GM21515 (cell line): ENCODE measurements around the gene SULT2A1.
"Not testable (repeated sequence)": the region's sequence is repeated elsewhere in the genome, so short reads cannot be mapped to it uniquely, and the experiment has no call there.

ENCODE experiments used
- ATAC-seq: cut with Tn5 transposase; IDR thresholded peaks from one replicate; pipeline ENCODE4 v1.9.1; 2021; ENCODE audit not compliant: unreplicated experiment

The SULT2A1 gene

DNA sequence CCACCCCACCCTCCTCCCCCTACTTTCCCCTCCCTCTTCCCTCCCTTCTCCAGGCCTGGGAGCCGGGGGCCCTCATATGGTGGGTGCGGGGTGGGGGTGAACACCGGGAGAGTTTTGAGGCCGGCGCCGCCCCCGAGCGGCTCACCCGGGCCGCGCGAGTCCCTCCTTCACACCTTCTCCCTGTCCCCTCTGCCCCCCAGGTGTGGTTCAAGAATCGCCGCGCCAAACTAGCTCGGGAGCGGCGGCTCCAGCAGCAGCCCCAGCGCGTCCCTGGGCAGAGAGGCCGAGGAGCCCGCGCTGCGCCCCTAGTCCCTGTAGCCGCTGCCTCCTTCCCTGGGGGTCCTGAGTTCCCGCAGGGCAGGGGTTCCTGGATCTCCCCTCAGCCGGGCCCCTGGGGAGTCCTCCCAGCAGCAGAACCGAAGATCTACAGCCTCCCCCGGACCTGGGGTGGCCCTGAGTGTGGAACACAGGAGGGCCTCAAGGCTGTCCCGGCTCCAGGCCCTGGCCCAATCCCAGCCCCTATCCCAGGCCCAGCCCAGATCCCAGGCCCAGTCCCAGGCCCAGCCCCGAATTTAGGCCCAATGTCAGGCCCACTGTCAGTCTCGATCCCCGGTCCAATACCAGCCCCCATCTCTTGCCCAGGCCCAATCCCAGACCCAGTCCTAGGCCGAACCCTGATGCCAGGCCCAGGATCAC lies 25.4 kb downstream of the SULT2A1 start:
- no peak for ATAC-seq

DNA sequence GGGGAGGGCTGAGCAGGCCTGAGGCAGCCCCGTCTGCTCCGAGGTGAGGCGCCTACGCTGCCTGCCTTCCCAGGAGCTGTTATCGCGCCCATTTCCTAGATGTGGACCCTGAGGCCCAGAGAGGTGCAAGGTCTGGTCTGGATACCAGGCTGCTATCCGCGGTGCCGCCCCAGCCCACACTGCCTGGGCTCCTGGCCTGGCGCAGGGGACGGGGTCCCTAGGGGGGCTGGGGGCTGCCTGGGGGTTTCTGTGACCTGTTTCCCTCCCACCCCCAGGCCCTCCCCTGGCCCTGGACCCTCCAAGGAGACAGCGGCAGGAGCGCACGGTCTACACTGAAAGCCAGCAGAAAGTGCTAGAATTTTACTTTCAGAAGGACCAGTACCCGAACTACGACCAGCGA lies 26.3 kb downstream of the SULT2A1 start:
- not testable (repeated sequence) for ATAC-seq

DNA sequence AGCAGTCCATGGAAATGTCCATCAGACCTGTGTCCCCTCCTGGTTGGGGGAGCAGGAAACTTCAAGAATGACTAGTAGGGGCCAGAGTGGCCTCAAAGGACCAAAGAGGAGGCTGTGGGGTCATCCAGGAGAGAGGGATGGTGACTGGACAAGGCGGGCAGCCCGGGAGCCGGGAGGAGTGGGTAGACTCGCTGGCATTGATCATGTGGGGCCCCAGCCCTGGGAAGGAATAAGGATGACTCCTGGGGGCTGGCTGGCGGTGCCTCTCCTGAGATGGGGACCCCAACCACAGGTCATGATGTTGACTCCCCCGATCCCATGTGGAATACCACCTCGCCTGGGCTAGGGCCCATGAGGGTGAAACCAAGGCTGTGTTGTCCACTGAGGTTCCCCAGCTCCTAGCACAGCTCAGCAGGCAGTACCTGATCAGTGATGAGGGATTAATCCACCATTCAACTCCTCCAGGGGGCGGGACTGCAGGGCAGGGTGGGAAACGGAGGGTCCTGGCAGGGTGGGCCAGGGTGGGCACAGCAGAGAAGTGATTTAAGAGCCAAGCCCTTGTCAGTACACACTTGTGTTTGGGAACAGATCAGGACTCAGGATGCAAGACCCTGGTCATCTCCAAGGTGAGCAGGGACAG lies 27.3 kb downstream of the SULT2A1 start, which contains the start of gene TPRX2:
Gene TPRX2 (plus strand): TSS at position 590 of the 640 bp plus-strand sequence. CDS start 12 bp downstream, at position 602.
- not testable (repeated sequence) for ATAC-seq

DNA sequence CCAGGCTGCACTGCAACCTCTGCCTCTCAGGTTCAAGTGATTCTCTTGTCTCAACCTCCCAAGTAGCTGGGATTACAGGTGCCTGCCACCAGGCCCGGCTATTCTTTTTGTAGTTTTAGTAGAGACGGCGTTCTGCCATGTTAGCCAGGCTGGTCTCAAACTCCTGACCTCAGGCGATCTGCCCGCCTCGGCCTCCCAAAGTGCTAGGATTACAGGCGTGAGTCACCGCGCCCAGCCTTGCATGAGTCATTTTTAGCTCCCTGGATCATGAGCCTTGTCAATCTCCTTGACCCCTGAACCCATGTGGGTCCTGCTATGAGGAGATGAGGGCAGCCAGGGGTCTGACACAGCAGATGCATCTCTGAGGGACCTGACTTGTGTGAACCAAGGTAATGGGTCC lies 27.9 kb downstream of the SULT2A1 start:
- not testable (repeated sequence) for ATAC-seq

GRCh38 chr19:47854459-47854858 lies 31.7 kb downstream of the SULT2A1 start:
- no peak for ATAC-seq

DNA sequence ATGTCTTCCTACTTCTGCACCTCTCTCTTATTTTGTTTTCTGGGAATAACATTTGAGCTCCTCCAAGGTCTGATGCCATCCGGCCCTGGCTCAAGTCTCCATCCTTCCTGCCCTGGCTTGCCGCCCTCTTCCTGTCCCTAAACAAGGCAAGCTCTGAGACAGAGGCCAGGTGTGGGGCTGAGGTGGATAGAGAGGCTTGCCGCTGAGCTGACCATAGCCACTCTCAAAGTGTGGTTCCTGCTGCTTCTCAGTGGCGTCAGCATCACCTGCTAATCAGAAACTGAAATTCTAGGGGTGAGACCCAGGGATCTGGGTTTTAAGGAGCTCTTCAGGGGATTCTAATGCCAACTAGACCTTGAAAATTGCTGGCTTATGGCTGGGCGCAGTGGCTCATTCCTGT lies 33.1 kb downstream of the SULT2A1 start:
- no peak for ATAC-seq

DNA sequence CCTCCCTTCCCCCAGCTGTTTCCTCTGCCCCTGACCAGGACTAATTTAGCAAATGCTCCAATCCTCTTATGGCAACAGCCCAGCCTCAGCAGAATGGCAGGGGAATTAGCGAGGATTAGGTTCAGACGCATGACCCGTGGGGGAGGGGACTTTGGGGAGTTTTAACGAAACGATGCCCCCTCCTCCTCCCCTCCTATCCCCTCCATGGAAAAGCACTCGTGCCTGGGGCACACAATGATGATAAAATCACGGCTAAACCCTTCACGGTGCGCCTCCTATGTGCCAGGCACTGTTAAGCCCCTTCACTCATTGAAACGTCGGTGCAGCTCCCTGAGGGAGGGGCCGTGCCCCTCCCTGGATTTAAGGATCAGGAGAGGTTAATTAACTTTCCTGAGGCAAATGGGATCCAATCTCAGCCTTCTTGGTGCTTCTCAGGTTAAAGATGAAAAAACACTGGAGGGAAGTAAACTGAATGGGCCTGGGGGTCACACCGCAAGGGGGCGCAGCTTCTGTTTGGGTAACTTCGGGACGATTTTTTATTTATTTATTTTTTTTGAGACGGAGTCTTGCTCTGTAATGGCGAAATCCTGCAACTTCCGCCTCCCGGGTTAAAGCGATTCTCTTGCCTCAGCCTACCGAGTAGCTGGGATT lies 37.2 kb downstream of the SULT2A1 start:
- no peak for ATAC-seq

DNA sequence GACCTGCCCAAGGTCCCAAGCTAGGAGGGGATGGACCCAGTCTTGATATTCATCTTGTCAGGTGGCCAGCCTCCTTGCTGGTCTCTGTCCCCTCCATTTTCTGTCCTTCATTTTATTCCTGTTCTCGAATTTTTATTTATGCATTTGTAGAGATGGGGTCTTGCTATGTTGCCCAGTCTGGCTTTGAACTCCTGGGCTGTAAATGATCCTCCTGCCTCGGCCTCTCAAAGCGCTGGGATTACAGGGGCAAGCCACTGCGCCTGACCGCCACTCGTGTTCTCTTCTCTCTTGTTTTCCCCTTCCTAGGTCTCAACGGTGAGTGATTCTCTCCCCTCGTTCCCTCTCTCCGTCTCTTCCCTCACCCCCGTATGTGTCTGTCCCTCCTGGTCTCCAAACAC lies 37.7 kb downstream of the SULT2A1 start:
- no peak for ATAC-seq

- ATAC-seq, result no peak
Measured at GRCh38 chr19:47842941-47843340, 43.2 kb downstream of the SULT2A1 start.

DNA sequence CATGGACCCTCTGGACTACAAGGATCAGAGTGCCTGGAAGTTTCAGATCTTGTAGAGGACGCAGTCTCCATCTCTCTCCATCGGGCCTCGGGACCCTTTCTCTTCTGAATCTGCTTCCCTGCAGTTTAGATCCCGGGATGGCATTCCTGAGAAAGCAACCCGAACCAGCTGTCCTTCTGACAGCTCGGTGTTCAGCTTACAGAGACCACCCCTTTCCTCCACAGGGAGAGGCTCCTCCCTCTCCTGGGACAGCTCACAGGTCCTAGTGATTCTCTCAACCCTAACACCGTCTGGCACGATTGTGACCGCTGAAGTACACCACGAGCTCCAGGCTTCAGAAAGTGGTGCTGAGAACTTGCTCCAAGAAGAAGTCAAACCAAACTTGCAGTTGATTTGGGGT lies 46.2 kb downstream of the SULT2A1 start:
- ATAC-seq, result no peak

DNA sequence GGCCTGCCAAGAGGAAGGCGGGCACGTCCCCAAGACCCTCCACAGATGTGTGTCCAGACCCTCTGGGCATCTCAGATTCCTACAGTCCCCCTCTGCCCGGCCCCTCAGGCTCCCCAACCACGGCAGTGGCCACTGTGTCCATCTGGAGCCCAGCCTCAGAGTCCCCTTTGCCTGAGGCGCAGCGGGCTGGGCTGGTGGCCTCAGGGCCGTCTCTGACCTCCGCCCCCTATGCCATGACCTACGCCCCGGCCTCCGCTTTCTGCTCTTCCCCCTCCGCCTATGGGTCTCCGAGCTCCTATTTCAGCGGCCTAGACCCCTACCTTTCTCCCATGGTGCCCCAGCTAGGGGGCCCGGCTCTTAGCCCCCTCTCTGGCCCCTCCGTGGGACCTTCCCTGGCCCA lies 46.7 kb downstream of the SULT2A1 start:
- ATAC-seq, result no peak

GRCh38 chr19:47836038-47836437 lies 50.1 kb downstream of the SULT2A1 start:
- no peak for ATAC-seq

DNA sequence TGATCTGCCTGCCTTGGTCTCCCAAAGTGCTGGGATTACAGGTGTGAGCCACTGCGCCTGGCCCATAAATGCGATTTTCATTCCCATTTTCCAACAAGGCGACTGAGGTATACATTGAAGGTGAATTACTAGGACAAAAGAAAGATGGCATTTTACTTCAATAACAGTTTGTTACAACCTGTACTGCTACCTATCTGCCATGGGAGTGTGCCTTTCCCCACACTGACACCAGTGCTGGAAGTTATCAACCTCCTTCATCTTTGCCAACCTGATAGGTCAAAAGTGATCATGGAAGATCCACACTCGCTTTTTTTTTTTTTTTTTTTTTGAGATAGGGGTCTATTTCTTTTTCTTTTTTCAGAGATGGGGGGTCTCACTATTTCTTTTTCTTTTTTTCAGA lies 53.4 kb downstream of the SULT2A1 start:
- no peak for ATAC-seq

DNA sequence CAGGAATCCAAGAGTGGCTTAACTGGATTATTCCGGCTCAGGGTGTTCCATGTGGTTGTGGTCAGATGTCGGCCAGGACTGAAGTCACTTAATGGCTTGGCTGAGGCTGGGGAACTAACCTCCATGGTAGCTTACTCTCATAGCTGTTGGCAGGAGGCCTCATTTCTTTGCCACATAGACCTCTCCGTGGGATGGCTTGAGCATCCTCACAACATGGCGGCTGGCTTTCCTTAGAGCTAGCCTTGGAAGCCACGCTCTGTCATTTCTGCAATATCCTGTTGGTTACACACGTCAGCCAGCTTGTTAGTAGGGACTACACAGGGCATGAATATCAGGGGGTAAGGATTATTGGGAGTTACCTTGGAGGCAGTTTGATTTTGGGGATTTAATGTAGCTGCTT lies 59.3 kb downstream of the SULT2A1 start:
- no peak for ATAC-seq

DNA sequence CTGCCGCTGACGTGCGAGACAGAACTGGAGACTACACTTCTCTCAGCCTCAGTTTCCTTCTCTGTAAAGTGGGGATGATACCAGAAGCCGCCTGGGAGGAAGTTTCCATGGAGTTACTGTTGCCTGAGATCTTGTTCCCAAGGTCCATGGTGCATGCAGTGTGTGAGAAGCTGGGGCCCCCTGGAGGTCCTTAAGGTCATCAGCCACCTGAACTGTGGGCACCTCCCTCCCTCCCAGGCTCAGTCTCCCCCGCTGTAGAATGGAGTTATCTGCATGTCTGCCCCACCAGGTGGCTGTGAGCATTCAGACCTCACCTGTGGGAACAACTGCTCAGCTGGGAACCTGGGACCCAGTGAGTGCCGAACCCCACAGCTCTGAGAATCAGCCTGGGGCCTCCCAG lies 61.7 kb downstream of the SULT2A1 start:
- ATAC-seq, result no peak

DNA sequence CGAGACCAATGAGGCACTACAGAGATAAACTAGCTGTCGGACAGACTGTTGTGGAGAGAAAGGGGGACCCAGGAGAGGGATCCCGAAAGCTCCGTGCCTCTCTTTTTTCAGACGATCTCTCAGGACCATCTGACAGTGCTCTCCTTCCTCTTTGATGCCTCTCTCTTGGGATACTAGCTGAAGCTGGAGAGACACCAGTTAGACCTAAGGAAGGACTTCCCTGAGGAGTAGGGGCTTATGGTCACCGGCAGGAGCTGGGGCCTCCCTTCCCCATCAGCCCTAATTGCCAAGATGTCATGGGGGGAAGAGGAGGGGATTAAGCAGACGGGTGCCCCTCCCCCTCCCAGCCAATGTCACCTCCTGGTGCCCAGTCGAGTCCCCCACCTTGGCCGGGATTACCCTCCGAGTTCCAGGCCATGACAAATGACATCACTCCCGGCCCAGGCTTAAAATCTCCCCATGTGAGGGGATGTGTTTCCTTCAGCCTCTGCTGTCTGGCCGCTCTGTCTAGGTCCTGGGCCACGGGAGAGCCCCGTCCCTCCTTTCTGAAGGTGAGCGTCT lies 64.6 kb downstream of the SULT2A1 start, which contains the start of gene CRX:
Gene CRX (plus strand): TSS at position 478 of the 561 bp plus-strand sequence. CDS start 12,507 bp downstream, outside the sequence.
- ATAC-seq, result no peak
